Measurements from ENCODE around the gene DLEC1. TPM values are rescaled to one million over a fixed set of nuclear protein-coding genes. Genes with fewer than 3 reads are reported as not detected.

Gene DLEC1
- total and polyA plus RNA-seq, 9 of the 15 experiments (the other 6 are each of a cell fraction or from before 2014, with no cell fraction given) = 0.07 to 0.08 TPM; not detected in 7

DNA sequence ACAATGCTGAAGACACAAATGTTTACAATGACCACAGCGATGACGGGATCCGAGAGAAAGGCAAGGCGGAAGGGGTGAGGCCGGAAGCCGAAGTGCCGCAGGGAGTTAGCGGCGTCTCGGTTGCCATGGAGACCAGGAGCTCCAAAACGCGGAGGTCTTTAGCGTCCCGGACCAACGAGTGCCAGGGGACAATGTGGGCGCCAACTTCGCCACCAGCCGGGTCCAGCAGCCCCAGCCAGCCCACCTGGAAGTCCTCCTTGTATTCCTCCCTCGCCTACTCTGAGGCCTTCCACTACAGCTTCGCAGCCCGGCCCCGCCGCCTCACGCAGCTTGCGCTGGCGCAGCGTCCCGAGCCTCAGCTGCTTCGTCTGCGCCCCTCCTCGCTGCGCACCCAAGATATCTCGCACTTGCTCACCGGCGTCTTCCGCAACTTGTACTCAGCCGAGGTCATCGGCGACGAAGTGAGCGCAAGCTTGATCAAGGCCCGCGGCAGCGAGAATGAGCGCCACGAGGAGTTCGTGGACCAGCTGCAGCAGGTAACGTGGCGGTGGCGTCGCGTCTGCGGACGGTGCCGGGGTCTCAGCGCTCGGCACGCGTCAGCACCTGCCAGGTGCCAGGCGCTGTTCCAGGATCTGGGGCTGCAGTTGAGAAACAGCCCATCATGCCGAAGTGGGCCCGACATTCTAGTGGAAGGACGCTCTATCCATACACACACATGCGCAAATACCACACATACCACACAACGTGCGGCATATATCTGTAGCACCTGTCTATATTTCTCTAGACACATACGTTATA, at the start of gene DLEC1 (continued):
- TF ChIP-seq ZFPM2 (CRISPR knock-in tag; IDR thresholded peaks at IDR 0.05) (no peak), ZNF197 (CRISPR knock-in tag; IDR thresholded peaks at IDR 0.05; ENCODE audit: low read depth) (no peak), KDM5B (IDR thresholded peaks at IDR 0.05; ENCODE audit: insufficient replicate concordance, low read depth, low read length) (no peak), CHD4 (IDR thresholded peaks at IDR 0.05; ENCODE audit: insufficient read depth, insufficient replicate concordance, low read depth, low read length, poor library complexity, severe bottlenecking) (no peak), KLF1 (tag; IDR thresholded peaks at IDR 0.05) (no peak), TARDBP (IDR thresholded peaks at IDR 0.05) (no peak), TBL1XR1 (IDR thresholded peaks at IDR 0.05; ENCODE audit: low read length in 2 of 2) (no peak), RBM22 (IDR thresholded peaks at IDR 0.05; ENCODE audit: low read depth, low read length, poor library complexity, severe bottlenecking) (no peak), POLR2AphosphoS2 (IDR thresholded peaks at IDR 0.05; ENCODE audit: low read length) (no peak), ZNF3 (CRISPR knock-in tag; IDR thresholded peaks at IDR 0.05) (no peak), ZNF668 (CRISPR knock-in tag; IDR thresholded peaks at IDR 0.05) (no peak), ZNF134 (CRISPR knock-in tag; conservative IDR thresholded peaks at IDR 0.05) (no peak), XRCC3 (IDR thresholded peaks at IDR 0.05) (no peak), ETV1 (tag; conservative IDR thresholded peaks at IDR 0.05; ENCODE audit: low read depth) (peak; percentile 42)
- TF ChIP-seq, protein P1, sequence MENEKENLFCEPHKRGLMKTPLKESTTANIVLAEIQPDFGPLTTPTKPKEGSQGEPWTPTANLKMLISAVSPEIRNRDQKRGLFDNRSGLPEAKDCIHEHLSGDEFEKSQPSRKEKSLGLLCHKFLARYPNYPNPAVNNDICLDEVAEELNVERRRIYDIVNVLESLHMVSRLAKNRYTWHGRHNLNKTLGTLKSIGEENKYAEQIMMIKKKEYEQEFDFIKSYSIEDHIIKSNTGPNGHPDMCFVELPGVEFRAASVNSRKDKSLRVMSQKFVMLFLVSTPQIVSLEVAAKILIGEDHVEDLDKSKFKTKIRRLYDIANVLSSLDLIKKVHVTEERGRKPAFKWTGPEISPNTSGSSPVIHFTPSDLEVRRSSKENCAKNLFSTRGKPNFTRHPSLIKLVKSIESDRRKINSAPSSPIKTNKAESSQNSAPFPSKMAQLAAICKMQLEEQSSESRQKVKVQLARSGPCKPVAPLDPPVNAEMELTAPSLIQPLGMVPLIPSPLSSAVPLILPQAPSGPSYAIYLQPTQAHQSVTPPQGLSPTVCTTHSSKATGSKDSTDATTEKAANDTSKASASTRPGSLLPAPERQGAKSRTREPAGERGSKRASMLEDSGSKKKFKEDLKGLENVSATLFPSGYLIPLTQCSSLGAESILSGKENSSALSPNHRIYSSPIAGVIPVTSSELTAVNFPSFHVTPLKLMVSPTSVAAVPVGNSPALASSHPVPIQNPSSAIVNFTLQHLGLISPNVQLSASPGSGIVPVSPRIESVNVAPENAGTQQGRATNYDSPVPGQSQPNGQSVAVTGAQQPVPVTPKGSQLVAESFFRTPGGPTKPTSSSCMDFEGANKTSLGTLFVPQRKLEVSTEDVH (IDR thresholded peaks at IDR 0.05; ENCODE audit: low read depth, partially characterized antibody) = no peak
- TF ChIP-seq, protein P2, sequence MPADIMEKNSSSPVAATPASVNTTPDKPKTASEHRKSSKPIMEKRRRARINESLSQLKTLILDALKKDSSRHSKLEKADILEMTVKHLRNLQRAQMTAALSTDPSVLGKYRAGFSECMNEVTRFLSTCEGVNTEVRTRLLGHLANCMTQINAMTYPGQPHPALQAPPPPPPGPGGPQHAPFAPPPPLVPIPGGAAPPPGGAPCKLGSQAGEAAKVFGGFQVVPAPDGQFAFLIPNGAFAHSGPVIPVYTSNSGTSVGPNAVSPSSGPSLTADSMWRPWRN (IDR thresholded peaks at IDR 0.05; ENCODE audit: low read depth) = no peak
- TF ChIP-seq, protein P3, sequence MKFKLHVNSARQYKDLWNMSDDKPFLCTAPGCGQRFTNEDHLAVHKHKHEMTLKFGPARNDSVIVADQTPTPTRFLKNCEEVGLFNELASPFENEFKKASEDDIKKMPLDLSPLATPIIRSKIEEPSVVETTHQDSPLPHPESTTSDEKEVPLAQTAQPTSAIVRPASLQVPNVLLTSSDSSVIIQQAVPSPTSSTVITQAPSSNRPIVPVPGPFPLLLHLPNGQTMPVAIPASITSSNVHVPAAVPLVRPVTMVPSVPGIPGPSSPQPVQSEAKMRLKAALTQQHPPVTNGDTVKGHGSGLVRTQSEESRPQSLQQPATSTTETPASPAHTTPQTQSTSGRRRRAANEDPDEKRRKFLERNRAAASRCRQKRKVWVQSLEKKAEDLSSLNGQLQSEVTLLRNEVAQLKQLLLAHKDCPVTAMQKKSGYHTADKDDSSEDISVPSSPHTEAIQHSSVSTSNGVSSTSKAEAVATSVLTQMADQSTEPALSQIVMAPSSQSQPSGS (CRISPR knock-in tag; IDR thresholded peaks at IDR 0.05) = no peak
- TF ChIP-seq, protein P4, sequence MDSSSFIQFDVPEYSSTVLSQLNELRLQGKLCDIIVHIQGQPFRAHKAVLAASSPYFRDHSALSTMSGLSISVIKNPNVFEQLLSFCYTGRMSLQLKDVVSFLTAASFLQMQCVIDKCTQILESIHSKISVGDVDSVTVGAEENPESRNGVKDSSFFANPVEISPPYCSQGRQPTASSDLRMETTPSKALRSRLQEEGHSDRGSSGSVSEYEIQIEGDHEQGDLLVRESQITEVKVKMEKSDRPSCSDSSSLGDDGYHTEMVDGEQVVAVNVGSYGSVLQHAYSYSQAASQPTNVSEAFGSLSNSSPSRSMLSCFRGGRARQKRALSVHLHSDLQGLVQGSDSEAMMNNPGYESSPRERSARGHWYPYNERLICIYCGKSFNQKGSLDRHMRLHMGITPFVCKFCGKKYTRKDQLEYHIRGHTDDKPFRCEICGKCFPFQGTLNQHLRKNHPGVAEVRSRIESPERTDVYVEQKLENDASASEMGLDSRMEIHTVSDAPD (CRISPR knock-in tag; IDR thresholded peaks at IDR 0.05) = no peak
- TF ChIP-seq, protein P5, sequence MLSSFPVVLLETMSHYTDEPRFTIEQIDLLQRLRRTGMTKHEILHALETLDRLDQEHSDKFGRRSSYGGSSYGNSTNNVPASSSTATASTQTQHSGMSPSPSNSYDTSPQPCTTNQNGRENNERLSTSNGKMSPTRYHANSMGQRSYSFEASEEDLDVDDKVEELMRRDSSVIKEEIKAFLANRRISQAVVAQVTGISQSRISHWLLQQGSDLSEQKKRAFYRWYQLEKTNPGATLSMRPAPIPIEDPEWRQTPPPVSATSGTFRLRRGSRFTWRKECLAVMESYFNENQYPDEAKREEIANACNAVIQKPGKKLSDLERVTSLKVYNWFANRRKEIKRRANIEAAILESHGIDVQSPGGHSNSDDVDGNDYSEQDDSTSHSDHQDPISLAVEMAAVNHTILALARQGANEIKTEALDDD (IDR thresholded peaks at IDR 0.05) = no peak
